HG02763 (cell line): ENCODE results near the gene GNPTAB.
"Not testable (repeated sequence)": the region's sequence is repeated elsewhere in the genome, so short reads cannot be mapped to it uniquely, and the experiment has no call there.

Experiments
- ATAC-seq: cut with Tn5 transposase; IDR thresholded peaks from one replicate; pipeline ENCODE4 v1.9.1; 2021; ENCODE audit warnings: mild to moderate bottlenecking, moderate library complexity; ENCODE audit not compliant: unreplicated experiment

GNPTAB gene

GRCh38 chr12:101740980-101741379 is 89.8 kb downstream of the GNPTAB start:
- no peak for ATAC-seq

GRCh38 chr12:101740566-101740965 is 90.2 kb downstream of the GNPTAB start:
- ATAC-seq: no peak

GRCh38 chr12:101738920-101739665 is 91.7 kb downstream of the GNPTAB start, which contains the start of gene SYCP3:
SYCP3 (minus strand) TSS chr12:101739462; CDS start chr12:101737935, 1,527 bp downstream.
- ATAC-seq: no peak

- no peak for ATAC-seq
Measured at GRCh38 chr12:101737476-101737875, 93.3 kb downstream of the GNPTAB start.

GRCh38 chr12:101734482-101734881 is 96.3 kb downstream of the GNPTAB start:
- ATAC-seq: not testable (repeated sequence)

- ATAC-seq: no peak
Measured at GRCh38 chr12:101733166-101733565, 97.6 kb downstream of the GNPTAB start.

- no peak for ATAC-seq
Measured at GRCh38 chr12:101732318-101732717, 98.4 kb downstream of the GNPTAB start.

GRCh38 chr12:101729842-101730241 is 100.9 kb downstream of the GNPTAB start:
- no peak for ATAC-seq

GRCh38 chr12:101727098-101727497 is 103.7 kb downstream of the GNPTAB start:
- no peak for ATAC-seq

GRCh38 chr12:101722392-101722791 is 108.4 kb downstream of the GNPTAB start:
- no peak for ATAC-seq

GRCh38 chr12:101720118-101720517 is 110.6 kb downstream of the GNPTAB start:
- no peak for ATAC-seq

GRCh38 chr12:101719566-101719965 is 111.2 kb downstream of the GNPTAB start:
- ATAC-seq: no peak

GRCh38 chr12:101714877-101715444 is 115.8 kb downstream of the GNPTAB start:
- no peak for ATAC-seq

- ATAC-seq: no peak
Measured at GRCh38 chr12:101713930-101714329, 116.8 kb downstream of the GNPTAB start.

GRCh38 chr12:101713059-101713682 is 117.6 kb downstream of the GNPTAB start:
- ATAC-seq: no peak

- no peak for ATAC-seq
Measured at GRCh38 chr12:101710288-101710687, 120.5 kb downstream of the GNPTAB start.

- ATAC-seq: no peak
Measured at GRCh38 chr12:101707131-101707782, 123.5 kb downstream of the GNPTAB start.

- ATAC-seq: no peak
Measured at GRCh38 chr12:101706403-101706802, 124.4 kb downstream of the GNPTAB start.

GRCh38 chr12:101703487-101703886 is 127.3 kb downstream of the GNPTAB start:
- ATAC-seq: no peak

GRCh38 chr12:101700299-101700820 is 130.4 kb downstream of the GNPTAB start:
- ATAC-seq: no peak

GRCh38 chr12:101698800-101699347 is 131.9 kb downstream of the GNPTAB start:
- ATAC-seq: no peak
